Body of pancreas (tissue), 4 donors: Measurements from ENCODE around the gene TMEM263.

Experiments used
- POLR2A ChIP-seq, 3 donors: fragments of 450-650 bp; IDR thresholded peaks; one replicate each; pipeline ENCODE4 v1.6.1; 2016; ENCODE audit warnings: antibody characterized with exemption in 3 of 3, mild to moderate bottlenecking in 2 of 3
- TF ChIP-seq, protein P1 (sequence below), 7 experiments: fragments of 450-650 bp in 4 of 7; fragments of 200-600 bp in 3 of 7; sonication (generic) in 3 of 7; IDR thresholded peaks; one replicate each; pipeline ENCODE4 v1.5.1; 2016 to 2019; ENCODE audit warnings: antibody characterized with exemption in 7 of 7

DNA sequence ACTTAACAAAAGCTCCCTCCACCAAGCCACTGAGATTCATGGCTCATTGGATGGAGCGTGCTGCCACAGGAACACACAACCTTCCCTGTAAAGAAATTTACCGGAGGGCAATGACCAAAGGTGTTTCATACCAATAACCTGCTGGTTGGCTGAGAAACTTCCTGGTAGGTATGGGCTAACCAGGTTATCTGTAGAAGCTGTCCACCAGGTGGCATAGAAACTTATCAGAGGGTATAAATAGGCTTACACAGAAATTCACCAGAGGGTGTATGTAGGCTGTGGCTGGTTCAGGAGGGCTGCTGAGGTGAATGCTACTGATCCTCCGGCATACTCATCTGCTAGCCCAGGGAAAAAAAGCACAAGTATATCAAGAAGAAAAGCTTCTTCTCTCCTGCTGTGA, 58.3 kb downstream of the TMEM263 start:
- TF ChIP-seq, protein P1, sequence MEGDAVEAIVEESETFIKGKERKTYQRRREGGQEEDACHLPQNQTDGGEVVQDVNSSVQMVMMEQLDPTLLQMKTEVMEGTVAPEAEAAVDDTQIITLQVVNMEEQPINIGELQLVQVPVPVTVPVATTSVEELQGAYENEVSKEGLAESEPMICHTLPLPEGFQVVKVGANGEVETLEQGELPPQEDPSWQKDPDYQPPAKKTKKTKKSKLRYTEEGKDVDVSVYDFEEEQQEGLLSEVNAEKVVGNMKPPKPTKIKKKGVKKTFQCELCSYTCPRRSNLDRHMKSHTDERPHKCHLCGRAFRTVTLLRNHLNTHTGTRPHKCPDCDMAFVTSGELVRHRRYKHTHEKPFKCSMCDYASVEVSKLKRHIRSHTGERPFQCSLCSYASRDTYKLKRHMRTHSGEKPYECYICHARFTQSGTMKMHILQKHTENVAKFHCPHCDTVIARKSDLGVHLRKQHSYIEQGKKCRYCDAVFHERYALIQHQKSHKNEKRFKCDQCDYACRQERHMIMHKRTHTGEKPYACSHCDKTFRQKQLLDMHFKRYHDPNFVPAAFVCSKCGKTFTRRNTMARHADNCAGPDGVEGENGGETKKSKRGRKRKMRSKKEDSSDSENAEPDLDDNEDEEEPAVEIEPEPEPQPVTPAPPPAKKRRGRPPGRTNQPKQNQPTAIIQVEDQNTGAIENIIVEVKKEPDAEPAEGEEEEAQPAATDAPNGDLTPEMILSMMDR (IDR thresholded peaks at IDR 0.05) = peak in 6 of 7 experiments; percentile 26 to 89 (median 78)
- peak in 1 of 3 donors; percentile 26 for TF ChIP-seq POLR2A (IDR thresholded peaks at IDR 0.05)
